ENCODE data around the gene EDC4. TPM values are rescaled to one million over a fixed set of nuclear protein-coding genes. Genes with fewer than 3 reads are reported as not detected.

The EDC4 gene
- total and polyA plus RNA-seq, 2 of the 13 experiments (the other 11 are each of a cell fraction or from before 2014, with no cell fraction given) = 51.4 to 59.1 TPM

- peak in 1 of 2 experiments; percentile 81; a peak in 2 of 4 replicates for TF ChIP-seq POLR2A (IDR thresholded peaks at IDR 0.05; ENCODE audit: insufficient read depth in 1 of 2, low read depth in 2 of 2, low read length in 2 of 2)
- no peak for TF ChIP-seq PAXIP1 (CRISPR knock-in tag; conservative IDR thresholded peaks at IDR 0.05)
- TF ChIP-seq ZNF484 (CRISPR knock-in tag; IDR thresholded peaks at IDR 0.05; ENCODE audit: borderline replicate concordance, low read depth) = no peak
- TF ChIP-seq ISL2 (CRISPR knock-in tag; IDR thresholded peaks at IDR 0.05) = no peak
- TF ChIP-seq TP53 (CRISPR knock-in tag; conservative IDR thresholded peaks at IDR 0.05) = no peak
- TF ChIP-seq CENPX (CRISPR knock-in tag; IDR thresholded peaks at IDR 0.05) = no peak
- no peak for TF ChIP-seq CHD4 (IDR thresholded peaks at IDR 0.05; ENCODE audit: borderline replicate concordance, low read length)
- no peak for TF ChIP-seq ZMAT5 (CRISPR knock-in tag; IDR thresholded peaks at IDR 0.05; ENCODE audit: borderline replicate concordance, low read depth)
- no peak for TF ChIP-seq RBM39 (IDR thresholded peaks at IDR 0.05; ENCODE audit: low read depth, low read length, poor library complexity, severe bottlenecking)
- peak; percentile 42; the same call in 1 of the 2 replicates for TF ChIP-seq ELF1 (CRISPR knock-in tag; IDR thresholded peaks at IDR 0.05)
- TF ChIP-seq E2F2 (CRISPR knock-in tag; IDR thresholded peaks at IDR 0.05; ENCODE audit: borderline replicate concordance) = no peak
- TF ChIP-seq UBTF (CRISPR knock-in tag; IDR thresholded peaks at IDR 0.05) = 0 out of 2 replicates have a peak, but pooled peaks have one; percentile 15
- no peak for TF ChIP-seq ZNF253 (CRISPR knock-in tag; IDR thresholded peaks at IDR 0.05; ENCODE audit: borderline replicate concordance)
- no peak for TF ChIP-seq CBFB (CRISPR knock-in tag; IDR thresholded peaks at IDR 0.05)
- TF ChIP-seq KAT2B (IDR thresholded peaks at IDR 0.05; ENCODE audit: borderline replicate concordance, low read depth, low read length) = no peak
- TF ChIP-seq STAT5B (CRISPR knock-in tag; IDR thresholded peaks at IDR 0.05) = no peak
- TF ChIP-seq ZNF839 (CRISPR knock-in tag; IDR thresholded peaks at IDR 0.05; ENCODE audit: borderline replicate concordance) = no peak
- TF ChIP-seq PLRG1 (conservative IDR thresholded peaks at IDR 0.05) = no peak
- TF ChIP-seq ZC3H13 (CRISPR knock-in tag; IDR thresholded peaks at IDR 0.05) = no peak
- TF ChIP-seq PHF21A (CRISPR knock-in tag; IDR thresholded peaks at IDR 0.05) = 0 out of 2 replicates have a peak, but pooled peaks have one; percentile 36
- peak; percentile 8; the same call in 1 of the 2 replicates for TF ChIP-seq ZNF605 (CRISPR knock-in tag; IDR thresholded peaks at IDR 0.05)
These were observed 21.0 kb downstream of the EDC4 start (continued) for GRCh38 chr16:67893743-67894399.
